HUDEP-2 (cell line): ENCODE measurements around the gene SERAC1.

ENCODE experiments used
- DNase-seq, 76 experiments: peaks; one replicate each; lab custom pipeline; 2025; ENCODE audit not compliant: unreplicated experiment in 76 of 76; lab: John Stamatoyannopoulos, UW

The SERAC1 gene

DNA sequence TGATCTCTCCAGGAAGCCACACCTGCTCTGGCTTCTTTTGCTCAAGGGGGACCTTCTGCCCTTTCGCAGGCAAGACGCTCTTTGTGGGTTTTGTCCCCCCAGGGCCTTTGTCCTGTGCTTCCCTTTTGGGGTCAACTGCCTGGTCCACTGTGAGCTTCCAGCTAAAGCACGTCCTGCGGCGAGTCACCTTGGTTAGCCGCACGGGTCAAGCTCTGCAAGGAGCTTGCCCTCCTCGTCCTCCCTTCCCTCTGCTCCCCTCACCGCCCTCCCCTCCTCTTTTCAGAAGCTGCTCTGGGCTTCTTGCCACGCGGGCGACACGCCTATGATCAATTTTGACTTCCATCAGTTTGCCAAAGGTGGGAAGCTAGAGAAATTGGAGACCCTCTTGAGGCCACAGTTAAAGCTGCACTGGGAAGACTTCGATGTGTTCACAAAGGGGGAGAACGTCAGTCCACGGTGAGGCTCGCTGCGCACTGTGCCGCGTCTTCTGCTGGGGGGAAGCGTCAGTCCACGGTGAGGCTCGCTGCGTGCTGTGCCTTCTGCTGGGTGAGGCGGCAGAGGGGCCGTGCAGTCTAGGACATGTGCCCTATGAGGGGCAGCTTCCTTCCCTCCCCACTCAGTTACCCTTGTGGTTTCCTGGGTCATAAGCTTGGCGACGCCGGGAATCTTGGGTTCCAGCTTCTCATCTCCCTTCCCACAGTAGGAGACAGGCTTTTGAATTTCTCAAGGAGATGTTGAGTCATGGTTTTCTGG is 106.2 kb downstream of the SERAC1 start:
- DNase-seq: no peak

DNA sequence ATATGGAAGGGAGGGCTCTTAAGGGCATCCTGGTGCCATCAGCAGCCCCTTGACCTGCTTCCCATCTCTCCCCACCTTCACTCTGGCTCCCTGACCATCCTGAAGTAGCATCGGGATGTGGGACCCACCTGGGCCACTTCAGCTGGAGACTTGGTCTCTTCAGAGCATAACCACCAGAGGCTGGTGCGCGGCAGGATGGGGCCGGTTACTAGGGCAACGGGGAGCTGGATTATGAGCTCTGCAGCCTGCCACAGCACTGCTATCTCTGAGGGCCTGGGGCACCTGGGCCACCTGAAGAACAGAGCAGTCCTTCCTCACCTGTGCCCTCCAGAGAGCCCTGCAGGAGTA is 106.7 kb downstream of the SERAC1 start:
- DNase-seq: no peak

DNA sequence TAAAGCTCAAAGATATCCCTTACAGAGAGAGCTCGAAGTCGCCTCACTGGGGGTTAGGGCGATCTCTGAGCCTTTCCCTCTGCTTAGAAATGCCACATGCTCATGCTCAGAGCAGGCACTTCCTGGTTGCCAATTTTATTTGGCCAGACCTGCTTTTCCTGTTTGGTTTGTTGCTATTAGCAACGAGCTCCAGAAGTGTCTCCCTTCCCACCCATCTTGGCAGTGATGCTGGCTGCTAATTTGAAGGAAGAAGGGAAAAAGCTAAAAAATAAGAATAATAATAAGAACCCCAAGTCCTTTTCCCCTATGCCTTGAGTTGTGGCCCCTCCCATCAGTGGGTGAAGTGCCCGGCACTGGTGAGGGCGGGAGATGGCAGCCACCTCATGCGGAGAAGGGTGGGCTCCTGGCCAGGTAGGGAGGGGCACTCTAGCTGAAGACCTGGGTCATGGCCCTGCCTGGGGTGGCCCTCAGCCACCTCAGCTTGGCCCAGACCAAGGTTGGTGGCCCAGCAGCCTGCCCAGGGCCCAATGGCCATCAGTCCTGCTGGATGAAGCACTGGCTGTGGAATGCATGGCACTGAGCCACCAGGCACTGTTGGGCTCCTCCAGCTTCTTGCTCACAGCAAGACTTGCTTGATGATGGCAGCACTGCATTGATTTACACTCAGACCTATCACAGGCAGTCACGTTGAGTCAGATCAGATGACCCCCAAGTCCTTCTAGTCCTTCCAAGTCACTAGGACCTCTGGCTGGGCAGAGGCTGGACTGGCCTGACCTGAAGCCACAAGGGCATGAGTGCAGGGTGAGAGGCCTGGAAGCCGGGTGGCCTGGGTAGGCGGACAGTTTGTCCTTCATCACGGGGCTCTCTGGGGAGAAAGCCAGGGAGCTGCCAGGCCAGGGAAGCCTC is 107.4 kb downstream of the SERAC1 start:
- no peak for DNase-seq
